Activated CD4-positive, alpha-beta T cell treated with anti-CD3 and anti-CD28 coated beads for 1 hour (primary cell): ENCODE measurements around the gene PTPRH.
"Not testable (repeated sequence)": the region's sequence is repeated elsewhere in the genome, so short reads cannot be mapped to it uniquely, and the experiment has no call there.

Experiments
- DNase-seq: peaks from one replicate; pipeline ENCODE4 v3.0.0-alpha.2; 2020

Gene PTPRH

DNA sequence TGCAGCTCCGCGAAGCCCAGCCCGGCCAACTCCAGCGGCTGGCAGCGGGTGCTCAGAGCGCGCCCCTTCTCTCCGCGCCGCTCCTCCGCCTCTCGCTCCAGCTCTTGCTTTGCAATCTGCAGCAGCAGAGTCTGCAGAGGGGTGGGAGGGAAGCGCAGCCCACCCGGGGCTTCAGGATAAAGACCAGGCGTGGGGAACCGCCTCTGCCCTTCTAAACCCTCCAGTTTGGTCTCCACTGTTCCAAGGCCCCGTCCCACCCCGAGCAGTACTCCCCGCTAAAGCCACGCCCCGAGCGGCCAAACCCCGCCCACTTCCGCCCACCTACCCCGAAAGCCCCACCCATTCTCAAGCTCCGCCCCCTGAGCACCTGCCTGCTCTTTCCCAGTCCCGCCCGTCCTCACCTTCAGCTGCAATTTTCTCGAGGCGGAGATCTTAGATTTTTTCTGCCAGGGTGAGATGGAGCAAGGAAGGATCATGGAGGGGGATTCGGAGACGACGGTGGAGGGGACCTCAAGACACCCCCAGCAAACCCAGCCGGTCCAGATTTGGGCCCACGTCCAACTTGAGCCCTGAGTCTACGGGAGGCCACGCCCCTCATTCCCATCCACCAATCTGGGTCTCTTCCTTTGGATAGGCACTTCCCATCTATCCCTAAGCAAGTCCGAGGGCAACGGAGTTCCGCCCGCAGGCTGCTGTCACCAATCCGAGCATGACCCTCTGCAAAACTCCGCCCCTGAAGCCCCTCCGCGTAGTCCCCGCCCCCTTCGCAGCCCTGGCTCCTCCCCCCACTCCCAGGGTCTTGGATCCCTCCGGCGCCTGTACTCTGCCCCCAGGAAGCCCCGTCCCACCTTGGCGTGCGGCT lies 52.9 kb downstream of the PTPRH start:
- no peak for DNase-seq

DNA sequence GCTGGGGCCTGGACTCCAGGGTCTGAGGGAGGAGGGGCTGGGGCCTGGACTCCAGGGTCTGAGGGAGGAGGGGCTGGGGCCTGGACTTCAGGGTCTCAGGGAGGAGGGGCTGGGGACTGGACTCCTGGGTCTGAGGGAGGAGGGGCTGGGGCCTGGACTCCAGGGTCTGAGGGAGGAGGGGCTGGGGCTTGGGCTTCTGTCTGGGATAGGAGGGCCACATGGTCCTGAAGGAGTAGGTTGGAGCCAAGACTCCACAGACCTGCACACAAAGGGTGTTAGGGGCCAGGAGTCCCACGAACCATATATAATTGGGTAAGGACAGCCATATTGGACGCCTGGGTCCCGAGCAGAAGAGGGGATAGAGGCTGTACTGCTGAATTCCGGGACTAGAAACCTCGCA lies 53.5 kb downstream of the PTPRH start:
- DNase-seq = not testable (repeated sequence)

DNA sequence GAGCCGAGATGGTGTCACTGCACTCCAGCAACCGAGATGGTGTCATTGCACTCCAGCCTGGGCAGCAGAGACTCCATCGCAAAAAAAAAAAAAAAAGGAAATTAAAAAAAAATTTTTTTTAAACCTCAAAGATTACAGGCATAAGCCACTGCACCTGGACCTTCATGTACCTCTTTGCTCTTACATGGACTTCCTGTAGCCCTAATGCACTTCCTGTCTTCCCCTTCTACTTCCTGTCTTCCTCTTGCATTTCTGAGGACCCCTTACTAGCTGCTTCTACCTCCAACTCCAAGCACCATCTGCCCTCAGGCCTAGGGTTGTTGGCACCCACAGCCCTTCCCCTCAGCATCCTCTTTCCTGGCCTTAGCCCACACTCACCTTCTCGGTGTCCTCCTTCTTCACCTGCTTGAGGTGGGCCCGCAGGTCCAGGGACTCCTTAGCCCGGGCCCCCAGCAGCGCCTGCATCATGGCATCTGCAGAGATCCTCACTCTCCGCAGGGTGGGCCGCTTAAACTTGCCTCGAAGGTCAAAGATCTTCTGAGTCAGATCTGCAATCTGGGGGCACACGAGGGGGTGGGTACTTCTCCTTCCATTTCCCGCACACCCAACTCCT lies 55.5 kb downstream of the PTPRH start:
- no peak for DNase-seq

DNA sequence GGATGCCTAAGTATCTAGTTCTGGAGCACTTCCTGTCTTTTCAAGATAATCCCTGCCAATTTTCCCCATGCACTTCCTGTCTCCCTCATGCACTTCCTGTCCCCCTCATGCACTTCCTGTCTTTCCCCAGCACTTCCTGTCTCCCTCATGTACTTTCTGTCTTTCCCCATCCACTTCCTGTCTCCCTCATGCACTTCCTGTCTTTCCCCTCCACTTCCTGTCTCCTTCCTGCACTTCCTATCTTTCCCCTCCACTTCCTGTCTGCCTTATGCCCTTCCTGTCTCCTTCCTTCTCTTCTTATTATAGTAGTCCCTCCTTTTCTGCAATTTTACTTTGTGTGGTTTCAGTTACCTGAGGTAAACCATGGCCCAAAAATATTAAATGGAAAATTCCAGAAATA lies 57.3 kb downstream of the PTPRH start:
- no peak for DNase-seq

DNA sequence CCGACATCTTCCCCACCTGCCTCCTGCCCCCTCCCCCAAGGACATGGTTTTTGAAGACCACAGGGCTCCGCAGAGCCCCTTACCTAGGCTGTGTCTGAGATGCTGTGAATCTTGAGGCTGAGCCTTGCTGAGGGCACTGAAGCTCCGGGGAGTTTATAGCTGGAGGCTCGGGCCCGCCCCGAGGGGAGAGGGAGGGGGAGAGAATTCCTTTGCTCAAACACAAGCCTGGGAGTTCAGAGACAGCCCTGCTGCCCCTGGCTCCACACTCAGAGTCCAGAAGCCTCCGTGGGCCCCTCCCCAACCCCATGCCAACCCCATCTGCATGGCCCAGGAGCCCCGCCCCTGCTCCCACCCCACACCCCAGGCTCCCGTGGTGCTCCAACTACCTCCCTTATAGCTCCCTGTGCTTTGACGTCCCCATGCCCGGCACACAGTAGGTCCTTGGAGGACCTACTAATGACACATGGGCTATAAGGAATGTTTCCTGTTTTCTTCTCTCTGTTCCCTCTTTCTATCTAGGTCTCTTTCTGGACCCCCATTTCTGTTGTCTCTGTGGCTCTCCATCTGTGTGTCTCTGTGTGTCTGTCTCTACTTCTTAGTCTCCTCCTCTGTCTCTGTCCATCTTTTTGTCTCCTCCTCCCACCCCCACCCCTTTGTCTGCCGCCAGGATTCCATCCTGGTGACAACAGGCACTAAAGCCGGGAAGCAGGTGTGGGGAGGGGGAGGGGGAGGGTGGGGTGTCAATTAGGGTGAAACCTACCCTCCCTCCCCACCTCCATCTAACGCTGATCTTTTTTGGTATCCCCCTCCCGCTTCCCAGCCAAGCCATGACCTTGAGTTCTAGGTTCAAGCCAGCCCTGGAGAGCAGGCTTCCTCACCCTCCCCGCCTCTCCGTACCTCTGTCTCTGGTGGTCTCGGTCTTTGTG lies 60.0 kb downstream of the PTPRH start, which contains the start of gene TNNT1:
Gene TNNT1 (minus strand): TSS at position 129 of the 926 bp plus-strand sequence. CDS start 2,049 bp downstream, outside the sequence.
- DNase-seq = no peak

DNA sequence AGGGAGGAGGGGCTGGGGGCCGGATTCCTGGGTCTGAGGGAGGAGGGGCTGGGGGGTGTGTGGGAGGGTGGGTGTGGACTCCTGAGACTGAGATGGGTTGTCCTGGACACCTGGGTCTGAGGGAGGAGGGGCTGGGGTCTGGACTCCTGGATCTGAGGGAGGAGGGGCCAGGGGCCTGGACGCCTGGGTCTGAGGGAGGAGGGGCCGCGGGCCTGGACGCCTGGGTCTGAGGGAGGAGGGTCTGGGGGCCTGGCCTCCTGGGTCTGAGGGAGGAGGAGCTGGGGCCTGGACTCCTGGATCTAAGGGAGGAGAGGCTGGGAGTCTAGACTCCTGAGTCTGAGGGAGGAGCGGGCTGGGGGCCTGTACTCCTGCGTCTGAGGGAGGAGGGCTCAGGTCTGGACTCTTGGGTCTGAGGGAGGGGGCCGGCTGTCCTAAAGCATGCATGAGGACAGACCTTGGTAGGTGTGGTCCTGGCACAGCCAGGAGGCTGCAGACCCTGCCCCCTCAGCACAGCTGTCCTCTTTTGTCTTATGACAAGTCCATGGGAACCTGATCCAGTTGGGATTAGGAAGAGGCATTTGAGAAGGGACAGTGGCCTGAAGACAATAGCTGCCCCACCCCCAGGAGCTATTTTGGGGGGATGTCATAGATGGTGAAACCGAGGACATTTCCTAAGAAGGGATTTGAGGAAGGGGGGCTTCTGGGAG lies 61.6 kb downstream of the PTPRH start:
- no peak for DNase-seq

DNA sequence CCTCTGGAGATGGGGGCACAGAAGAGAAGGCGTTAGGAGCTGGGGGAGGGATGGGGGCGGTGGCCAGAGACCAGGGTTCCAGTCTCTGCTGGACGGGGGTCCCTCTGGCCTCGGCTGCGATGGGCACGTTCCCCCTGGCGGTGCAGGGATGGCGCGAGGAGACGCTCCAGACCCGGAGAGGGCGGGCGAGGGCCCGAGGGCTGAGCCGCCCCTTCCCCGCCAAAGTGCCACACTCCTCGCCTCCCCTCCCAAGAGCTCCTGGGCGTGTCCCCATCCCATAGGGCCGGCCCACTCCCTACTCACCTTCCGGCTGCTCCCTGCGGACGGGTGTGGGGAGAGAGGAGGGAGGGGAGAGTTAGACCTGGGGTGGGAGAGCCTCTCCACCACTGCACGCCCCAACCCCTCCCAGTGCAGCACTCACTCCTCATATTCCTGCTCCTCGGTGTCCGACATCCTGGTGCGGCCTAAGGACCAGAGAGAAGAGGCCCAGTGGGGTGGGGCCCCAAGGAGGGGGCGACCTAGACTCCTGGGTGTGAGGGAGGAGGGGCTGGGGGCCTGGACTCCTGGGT lies 62.5 kb downstream of the PTPRH start:
- DNase-seq = no peak

DNA sequence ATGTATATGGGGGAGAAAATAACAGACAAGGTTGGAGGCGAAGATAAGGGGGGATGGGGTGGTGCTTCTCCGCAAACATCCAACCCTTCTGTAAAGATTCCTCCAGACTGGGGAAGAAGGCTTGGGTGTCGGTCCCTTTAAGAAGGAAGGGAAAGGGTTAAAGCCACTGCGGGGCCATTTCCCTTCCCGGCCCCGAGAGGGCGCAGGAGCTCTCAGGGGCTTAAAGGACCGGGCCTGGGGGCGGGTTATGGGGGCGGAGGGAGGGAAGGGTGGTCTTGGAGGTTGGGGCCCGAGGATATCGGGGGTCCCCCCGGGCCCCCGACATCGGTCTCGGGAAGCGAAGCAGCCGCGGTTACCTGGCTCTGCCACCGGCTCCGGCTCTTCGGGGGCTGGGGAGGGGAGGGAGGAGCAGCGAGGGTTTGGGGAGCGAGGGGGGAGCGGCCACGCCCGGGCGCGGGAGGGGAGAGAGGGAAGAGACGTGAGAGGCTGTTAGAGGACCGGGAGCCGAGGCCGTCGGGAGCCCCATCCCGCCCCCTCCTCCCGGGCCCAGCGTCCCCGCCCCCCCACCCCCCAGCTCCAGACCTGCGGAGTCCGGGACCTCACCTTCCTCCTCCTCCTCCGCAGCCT lies 63.1 kb downstream of the PTPRH start:
- no peak for DNase-seq

DNA sequence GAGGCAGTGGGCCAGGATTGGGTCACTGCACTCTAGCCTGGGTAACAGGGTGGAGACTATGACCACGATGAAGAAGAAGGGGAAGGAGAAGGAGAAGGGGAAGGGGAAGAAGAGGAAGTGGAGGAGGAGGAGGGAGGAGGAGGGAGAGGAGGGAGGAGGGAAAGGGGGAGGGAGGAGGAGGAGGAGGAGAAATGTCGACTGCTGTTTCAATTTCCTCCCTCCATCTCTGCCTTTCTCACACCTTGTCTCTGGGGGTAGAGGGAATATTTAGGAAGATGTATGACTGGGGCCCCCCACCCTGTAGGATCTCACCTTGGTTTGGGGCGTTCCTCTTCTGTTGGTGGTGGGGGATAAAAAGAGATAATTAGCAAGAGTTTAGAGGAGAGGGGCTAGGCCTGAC lies 64.1 kb downstream of the PTPRH start:
- DNase-seq = no peak

DNA sequence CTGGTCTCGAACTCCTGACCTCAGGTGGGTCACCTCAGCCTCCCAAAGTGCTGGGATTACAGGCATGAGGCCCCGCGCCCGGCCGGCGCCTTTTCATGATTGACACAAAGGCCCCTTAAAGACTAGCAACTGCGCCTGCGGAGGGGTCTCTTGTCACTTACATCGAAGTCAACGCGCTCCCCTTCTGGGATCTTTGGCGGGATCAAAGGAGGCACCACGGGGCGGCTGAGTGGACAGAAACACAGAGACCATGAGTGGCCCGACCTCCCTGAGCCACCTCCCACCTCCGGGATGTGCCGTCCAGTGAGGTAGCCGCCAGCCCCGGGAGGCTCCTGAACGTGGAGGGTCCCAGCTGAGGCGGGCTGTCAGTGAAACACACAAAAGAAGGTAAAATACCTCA lies 67.6 kb downstream of the PTPRH start:
- DNase-seq = no peak

DNA sequence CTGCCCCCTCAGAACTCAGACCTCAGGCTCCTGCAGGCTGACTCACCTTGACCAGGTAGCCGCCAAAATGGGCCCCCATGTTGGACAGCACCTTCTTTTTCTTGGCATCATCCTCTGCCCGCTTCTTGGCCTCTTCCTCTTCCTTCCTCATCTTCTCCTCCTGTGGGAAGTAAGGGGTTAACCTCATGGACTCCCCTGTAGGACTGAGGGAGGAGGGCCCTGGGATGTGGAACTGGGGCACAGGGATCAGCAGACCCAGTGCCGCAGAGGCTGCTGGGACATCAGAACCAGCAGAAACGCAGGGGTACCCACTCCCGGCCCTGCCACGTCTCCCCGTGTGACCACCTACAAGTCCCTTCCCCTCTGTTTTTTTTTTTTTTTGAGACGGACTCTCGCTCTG lies 71.4 kb downstream of the PTPRH start:
- DNase-seq = no peak

DNA sequence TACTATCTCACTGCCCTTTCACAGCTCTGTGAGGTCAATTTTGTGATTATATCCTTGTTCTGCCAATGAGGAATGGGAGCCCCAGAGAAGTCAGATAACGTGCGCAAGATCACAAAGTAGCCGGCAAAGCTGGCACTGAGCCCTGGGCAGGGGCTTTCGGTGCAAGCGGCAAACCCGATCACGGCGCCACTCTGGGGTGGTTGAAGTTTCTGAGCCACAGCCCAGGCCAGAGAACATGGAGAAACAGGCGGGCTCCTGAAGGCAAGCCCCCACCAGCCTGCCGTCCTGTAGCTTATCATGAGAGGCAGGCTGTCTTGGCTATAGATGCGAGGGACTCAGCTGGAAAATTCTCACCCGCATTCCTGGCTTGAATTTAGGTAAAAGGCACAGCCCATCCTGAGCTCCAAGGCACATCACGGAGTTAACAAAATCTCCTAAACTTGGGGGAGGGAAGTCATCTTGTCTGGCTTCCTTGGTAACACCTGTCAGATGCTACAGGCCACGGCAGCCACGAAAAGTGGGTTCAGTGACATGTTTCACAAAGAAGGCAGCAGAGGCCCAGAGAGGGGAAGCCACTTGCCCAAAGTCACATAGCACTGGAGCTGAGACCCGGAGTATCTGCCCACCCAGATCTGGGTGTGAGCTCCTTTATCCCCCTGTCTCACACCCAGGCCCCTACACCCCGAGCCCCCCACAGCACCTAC lies 72.8 kb downstream of the PTPRH start:
- no peak for DNase-seq

DNA sequence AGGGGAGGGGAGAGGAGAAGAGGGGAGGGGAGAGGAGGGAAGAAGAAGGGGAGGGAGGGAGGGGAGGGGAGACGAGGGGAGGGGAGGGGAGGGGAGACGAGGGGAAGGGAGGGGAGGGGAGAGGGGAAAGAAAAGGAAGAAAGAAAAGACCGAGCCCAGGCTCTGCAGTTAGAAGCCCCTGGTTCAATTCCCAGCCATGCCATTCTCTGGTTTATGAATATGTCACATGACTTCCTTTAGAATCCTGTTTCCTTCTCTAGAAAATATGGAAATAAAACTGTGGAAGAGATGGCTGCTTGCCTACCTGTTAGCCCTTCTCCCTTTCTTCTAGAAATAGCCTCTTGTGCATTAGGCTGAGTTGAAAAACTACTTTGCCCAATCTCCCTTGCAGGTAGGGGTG lies 74.6 kb downstream of the PTPRH start:
- DNase-seq = no peak

DNA sequence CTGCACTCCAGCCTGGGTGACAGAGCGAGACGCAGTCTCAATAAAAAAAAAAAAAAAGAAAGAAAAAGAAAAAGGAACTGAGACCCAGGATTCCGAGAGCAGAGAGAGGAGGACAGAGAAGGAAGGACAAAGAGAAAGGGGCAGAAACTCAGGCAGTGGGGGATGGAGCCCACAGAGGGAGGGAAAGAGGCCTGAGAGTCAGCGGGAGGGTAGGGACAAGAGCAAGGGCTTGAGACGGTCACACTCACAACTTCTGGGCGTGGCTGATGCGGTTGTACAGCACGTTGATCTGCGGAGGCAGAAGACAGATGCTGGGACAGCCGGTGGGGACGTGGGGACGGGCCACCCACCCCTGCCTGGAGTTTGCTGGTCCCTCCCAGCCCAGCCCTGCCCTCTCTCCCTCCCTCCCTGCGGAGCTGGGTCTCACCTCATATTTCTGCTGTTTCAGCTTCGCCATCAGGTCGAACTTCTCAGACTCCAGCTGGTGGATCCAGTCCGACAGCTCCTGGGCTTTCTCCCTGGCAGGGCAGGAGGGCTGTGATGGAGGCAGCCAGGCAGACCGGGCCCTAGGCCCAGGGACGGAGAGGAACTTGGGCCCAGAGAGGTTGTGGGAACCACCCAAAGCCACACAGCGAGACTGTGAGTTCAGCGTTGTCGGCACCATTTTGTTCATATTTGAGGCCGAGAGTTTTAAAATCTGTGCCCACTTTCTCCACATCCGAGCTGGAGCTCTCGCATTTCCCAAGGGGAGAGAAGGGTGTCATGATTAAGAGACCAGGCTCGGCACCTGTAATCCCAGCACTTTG lies 75.5 kb downstream of the PTPRH start:
- no peak for DNase-seq

DNA sequence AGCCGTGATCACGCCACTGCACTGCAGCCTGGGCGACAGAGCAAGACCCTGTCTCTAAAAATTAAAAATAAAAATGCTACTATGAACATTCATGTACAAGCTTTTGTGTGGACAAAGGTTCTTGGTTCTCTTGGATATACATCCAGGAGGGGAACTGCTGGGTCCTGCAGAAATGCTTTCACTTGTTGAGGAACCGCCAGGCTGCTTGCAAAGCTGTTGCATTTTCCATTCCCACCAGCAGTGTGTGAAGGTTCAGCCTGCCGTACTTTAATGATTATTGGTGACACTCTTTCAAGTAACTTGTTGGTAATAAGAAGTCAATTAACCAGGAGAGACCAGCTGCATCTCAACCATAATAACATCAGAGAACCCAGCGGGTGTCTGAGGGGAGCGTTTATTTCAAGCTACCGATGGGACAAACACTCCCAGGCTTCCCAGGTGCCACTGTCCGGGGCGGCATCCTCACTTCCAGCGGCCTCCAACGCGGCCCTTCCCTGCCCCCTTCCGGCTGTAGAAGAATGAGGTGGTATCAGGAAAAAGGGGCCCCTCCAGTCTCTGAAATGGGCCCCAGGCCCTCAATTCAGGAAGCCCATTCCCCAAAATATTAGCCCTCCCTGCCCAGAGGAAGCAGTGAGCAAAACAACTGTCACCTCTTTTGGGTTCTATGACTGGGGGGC lies 76.7 kb downstream of the PTPRH start:
- no peak for DNase-seq

DNA sequence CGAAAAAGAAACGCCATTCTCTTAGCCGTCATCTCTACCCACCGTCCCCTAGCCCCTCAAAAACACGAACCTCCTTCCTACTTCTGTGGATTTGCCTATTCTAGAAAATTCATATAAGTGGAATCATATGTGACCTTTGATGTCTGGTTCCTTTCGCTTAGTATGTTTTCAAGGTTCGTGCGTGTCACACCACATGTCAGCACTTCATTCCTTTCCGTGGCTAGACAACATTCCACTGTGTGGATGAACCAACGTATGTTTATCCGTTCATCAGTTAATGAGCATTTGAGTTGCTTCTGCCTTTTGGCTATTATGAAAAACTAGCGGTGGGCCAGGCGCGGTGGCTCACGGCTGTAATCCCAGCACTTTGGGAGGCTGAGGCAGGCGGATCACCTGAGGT lies 77.9 kb downstream of the PTPRH start:
- no peak for DNase-seq
